22Rv1 (cell line): ENCODE measurements around the gene MORN3.

ENCODE experiments used
- ZFX ChIP-seq: fragments of 450-650 bp; IDR thresholded peaks from 2 replicates; pipeline ENCODE4 v1.6.1; 2017; ENCODE audit warnings: antibody characterized with exemption, borderline replicate concordance
- TF ChIP-seq, protein P1 (sequence below): fragments of 450-650 bp; IDR thresholded peaks from 2 replicates; pipeline ENCODE4 v1.5.1; 2017; ENCODE audit warnings: mild to moderate bottlenecking

- TF ChIP-seq, protein P1, sequence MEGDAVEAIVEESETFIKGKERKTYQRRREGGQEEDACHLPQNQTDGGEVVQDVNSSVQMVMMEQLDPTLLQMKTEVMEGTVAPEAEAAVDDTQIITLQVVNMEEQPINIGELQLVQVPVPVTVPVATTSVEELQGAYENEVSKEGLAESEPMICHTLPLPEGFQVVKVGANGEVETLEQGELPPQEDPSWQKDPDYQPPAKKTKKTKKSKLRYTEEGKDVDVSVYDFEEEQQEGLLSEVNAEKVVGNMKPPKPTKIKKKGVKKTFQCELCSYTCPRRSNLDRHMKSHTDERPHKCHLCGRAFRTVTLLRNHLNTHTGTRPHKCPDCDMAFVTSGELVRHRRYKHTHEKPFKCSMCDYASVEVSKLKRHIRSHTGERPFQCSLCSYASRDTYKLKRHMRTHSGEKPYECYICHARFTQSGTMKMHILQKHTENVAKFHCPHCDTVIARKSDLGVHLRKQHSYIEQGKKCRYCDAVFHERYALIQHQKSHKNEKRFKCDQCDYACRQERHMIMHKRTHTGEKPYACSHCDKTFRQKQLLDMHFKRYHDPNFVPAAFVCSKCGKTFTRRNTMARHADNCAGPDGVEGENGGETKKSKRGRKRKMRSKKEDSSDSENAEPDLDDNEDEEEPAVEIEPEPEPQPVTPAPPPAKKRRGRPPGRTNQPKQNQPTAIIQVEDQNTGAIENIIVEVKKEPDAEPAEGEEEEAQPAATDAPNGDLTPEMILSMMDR, result no peak
- no peak for TF ChIP-seq ZFX
These were observed 40.9 kb downstream of the MORN3 start for GRCh38 chr12:121628536-121628935.
